ENCODE results near the gene KAT7.

The KAT7 gene

DNA sequence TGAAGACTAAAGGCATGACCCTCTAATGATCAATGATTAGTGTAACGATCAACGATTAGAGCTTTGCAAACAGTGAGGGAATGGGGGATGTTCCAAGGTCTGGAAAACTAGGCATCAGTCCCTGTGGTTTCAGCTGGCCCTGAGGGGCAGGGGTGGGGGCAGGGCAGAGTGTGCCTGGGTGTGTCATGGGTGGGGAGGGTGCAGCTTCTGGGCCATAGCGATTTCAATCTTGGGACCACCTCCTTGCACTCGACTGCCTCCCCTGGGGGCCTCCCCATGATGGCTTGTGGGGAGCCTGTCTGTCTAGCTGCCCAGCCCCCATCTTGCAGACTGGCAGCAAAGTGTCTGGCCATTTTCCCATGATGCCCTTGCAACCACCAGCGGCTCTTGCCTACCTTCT lies 51.0 kb downstream of the KAT7 start:
- TF ChIP-seq, protein P1, sequence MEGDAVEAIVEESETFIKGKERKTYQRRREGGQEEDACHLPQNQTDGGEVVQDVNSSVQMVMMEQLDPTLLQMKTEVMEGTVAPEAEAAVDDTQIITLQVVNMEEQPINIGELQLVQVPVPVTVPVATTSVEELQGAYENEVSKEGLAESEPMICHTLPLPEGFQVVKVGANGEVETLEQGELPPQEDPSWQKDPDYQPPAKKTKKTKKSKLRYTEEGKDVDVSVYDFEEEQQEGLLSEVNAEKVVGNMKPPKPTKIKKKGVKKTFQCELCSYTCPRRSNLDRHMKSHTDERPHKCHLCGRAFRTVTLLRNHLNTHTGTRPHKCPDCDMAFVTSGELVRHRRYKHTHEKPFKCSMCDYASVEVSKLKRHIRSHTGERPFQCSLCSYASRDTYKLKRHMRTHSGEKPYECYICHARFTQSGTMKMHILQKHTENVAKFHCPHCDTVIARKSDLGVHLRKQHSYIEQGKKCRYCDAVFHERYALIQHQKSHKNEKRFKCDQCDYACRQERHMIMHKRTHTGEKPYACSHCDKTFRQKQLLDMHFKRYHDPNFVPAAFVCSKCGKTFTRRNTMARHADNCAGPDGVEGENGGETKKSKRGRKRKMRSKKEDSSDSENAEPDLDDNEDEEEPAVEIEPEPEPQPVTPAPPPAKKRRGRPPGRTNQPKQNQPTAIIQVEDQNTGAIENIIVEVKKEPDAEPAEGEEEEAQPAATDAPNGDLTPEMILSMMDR (IDR thresholded peaks at IDR 0.05), result no peak

DNA sequence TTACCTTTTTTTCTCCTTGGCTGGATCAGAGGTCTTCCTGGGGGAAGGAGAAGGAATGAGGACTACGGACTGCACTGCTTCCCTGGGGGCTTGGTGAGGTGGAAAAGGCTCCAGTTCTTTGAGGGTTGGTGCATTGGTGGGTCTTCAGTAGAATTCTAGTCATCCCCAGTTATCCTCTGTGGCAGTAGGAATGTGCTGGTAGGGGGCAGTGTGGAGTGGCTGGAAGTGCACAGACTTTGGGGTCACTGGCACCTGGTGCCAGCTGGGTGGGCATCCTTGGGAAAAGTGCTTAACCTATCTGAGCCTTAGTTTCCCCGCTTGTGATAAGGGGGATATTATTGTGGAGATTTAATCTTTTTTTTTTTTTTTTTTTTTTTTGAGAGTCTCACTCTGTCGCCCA lies 53.1 kb downstream of the KAT7 start:
- TF ChIP-seq, protein P1 (IDR thresholded peaks at IDR 0.05), result no peak; the same call in 1 of the 2 replicates

DNA sequence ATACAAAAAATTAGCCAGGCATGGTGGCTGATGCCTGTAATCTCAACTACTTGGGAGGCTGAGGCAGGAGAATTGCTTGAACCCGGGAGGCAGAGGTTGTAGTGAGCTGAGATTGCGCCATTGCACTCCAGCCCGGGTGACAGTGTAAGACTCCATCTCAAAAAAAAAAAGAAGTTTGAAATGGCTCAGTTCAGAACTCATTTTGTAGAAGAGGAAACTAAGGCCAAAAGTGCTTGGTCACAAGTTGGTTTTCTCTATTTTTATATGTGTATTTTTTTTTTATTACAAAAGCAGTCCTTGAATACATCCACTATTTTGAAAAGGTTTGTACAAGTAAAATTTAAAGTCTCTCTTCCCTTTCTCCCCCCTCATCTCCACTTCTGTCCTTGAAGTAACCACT lies 53.9 kb downstream of the KAT7 start:
- TF ChIP-seq, protein P1 (IDR thresholded peaks at IDR 0.05), result no peak

DNA sequence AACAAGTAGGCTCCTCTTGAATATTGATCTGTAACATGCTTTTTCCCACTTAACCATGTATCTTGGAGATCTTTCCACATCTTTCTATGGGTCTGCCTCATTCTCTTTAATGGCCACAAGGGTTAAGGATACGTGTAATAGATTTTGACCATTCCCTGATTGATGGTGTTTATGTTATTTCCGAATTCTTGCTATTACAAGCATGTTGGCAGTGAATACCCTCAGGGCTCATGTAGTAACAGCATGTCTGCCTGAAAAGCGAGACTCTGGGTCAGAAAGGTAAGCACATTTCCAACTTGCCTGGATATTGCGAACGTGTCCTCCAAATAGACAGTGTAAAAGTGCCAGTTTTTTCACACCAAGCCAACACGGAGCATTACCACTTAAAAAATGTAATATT lies 54.4 kb downstream of the KAT7 start:
- TF ChIP-seq, protein P1 (IDR thresholded peaks at IDR 0.05), result no peak

DNA sequence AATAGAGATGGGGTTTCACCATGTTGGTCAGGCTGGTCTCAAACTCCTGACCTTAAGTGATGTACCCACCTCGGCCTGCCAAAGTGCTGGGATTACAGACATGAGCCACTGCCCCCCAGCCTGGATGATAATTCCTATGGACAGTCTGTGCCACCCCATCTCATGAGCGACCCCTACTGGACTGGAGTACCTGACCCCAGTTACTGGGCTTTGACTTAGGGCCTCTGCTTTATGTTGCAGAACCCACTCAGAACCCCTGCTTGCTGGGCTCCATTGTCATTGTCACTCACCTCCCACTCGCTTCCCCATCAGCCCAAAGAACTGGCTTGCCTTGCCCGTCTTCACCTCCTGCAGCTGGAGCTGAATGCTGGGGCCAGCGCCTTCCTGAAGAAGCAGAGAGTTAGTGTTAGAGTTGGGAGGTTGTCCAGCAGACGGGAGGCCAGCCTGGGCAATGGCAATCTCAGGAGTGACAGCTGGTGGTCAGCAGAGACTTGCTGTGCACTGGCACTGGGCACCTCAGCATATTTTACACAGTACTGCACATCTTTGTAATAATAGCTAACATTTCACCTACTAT lies 55.4 kb downstream of the KAT7 start:
- TF ChIP-seq, protein P1 (IDR thresholded peaks at IDR 0.05), result peak; percentile 55; the same call in 1 of the 2 replicates

DNA sequence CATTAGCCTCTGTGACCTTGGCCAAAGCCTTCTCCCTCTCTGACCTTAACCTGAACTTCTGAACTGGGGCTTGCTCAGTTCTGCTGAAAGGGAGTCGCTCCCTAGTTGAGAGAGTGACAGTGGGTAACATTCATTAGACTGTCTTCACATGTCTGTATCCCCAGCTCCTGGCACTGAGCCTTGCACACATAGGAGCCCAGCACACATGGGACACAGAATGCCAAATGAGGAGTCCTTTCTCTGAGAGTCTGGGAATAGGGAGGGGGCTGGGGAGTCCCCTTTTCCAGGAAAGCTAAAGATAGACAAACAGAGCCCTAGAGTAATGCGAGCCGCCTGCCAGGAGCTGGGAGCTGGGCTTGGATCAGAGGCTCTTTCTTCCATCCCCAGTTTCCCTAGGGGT lies 56.8 kb downstream of the KAT7 start:
- TF ChIP-seq, protein P1 (IDR thresholded peaks at IDR 0.05), result no peak

DNA sequence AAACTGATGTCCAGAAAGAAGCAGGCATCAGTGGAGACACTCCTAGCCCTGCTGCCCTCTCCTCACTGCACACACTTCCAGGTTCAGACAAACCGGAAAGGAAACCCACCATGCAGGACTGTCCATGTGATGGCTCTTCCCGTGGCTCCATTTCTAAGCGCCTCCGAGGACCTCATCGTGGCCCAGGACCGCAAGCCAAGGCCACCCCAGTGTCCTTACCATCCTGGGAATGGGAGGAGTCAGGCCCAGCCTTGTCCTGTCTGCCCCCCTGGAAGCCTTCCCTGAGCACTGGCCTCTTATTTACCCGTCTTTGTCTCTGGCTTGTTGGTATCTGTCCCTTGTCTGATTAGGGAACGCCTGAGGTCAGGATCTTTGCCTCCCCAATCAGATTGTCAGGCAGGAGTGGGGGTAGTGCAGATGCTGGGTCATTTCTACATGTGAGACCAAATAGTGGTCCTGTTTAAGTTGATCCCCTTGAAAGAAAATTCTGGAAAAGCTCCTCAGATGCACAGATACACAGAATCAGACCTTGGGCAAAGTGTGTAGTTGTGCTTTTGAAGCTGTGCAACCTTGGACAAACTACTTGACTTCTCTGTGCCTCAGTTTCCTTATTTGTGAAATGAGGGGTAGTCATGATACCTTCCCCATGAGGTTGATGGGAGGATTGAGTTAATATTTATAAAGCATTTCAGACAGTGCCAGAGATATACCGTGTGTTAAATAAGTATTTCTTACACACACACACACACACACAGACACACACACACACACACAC lies 58.6 kb downstream of the KAT7 start:
- TF ChIP-seq, protein P1 (IDR thresholded peaks at IDR 0.05), result no peak

Data from LNCAP (cell line).